Activated CD4-positive, alpha-beta T cell treated with anti-CD3 and anti-CD28 coated beads for 36 hours (primary cell): ENCODE measurements around the gene FEZF1. TPM values are rescaled to one million over a fixed set of nuclear protein-coding genes. Genes with fewer than 3 reads are reported as not detected.

ENCODE experiments used
- ATAC-seq: fragments of 200-7000 bp; cut with Tn5 transposase; one replicate; pipeline ENCODE4 v1.10.0; 2021; ENCODE audit warnings: mild to moderate bottlenecking, moderate library complexity
- CTCF ChIA-PET: fragments of 350-600 bp; sonication (Branson Sonifier 250); formaldehyde crosslinking; loops from one replicate; lab custom pipeline; 2021; ENCODE audit warnings: antibody characterized with exemption; lab: Charles Lee
- POLR2A ChIA-PET: fragments of 350-600 bp; sonication (Branson Sonifier 250); formaldehyde crosslinking; loops from one replicate; lab custom pipeline; 2021; ENCODE audit warnings: antibody characterized with exemption, inconsistent platforms; lab: Charles Lee
- DNase-seq: peaks from one replicate; pipeline ENCODE4 v3.0.0-alpha.2; 2020
- H3K27ac Mint-ChIP-seq: one replicate; pipeline ENCODE4 v1.8.0; 2021; ENCODE audit warnings: mixed read lengths
- H3K27me3 Mint-ChIP-seq: one replicate; pipeline ENCODE4 v1.8.0; 2021; ENCODE audit warnings: mixed read lengths
- H3K36me3 Mint-ChIP-seq: one replicate; pipeline ENCODE4 v1.8.0; 2021; ENCODE audit warnings: low read depth, mixed read lengths
- H3K4me1 Mint-ChIP-seq: one replicate; pipeline ENCODE4 v1.8.0; 2021; ENCODE audit warnings: mixed read lengths
- H3K4me3 Mint-ChIP-seq: one replicate; pipeline ENCODE4 v1.8.0; 2021; ENCODE audit warnings: mild to moderate bottlenecking, moderate library complexity, mixed read lengths
- H3K9me3 Mint-ChIP-seq: one replicate; pipeline ENCODE4 v1.8.0; 2021; ENCODE audit warnings: low read depth, mixed read lengths
- intact Hi-C, 2 experiments: fragments of 100-400 bp; cut with DNase I in 1 of 2; cut with micrococcal nuclease in 1 of 2; formaldehyde crosslinking; loops; one replicate each; pipeline versions ENCODE4 v1.14.2 to v1.15.1; 2022 to 2024; cut with DNase I, micrococcal nuclease
- total RNA-seq, 2 experiments: library from RNA; stranded (reverse); gene quantifications; one replicate each; pipeline ENCODE4 v1.2.3, GENCODE V29; 2021

FEZF1 gene
- not detected for total RNA-seq

GRCh38 chr7:122304319-122304975 is at the start of gene FEZF1:
TSS of gene FEZF1 (minus strand) at chr7:122304750. CDS start at chr7:122304437, 313 bp downstream.
- Mint-ChIP-seq H3K4me1 (no peaks in the 10 kb centered on the region), H3K4me3 (no peak within 1 kb of the TSS), H3K27me3 (peaks cover 78% of the 10 kb centered on the region), H3K27ac (no peak within 1 kb of the TSS), H3K9me3 (no peaks in the 10 kb centered on the region), H3K36me3 (no peaks in the 10 kb centered on the region)
- intact Hi-C loops = loop anchor here in 1 of 2 experiments (10.0 kb wide), 1 partner anchor 580 kb away; the partner anchor contains the start of gene CADPS2
- ATAC-seq (no peak), DNase-seq (no peak)
- POLR2A ChIA-PET = no interaction called here
- CTCF ChIA-PET = no interaction called here

- Mint-ChIP-seq H3K27me3 (no peaks in the 10 kb centered on the region), H3K27ac (no peak overlapping the region), H3K4me3 (no peak overlapping the region), H3K4me1 (no peaks in the 10 kb centered on the region), H3K9me3 (peaks cover 2% of the 10 kb centered on the region), H3K36me3 (no peaks in the 10 kb centered on the region)
- DNase-seq (no peak), ATAC-seq (no peak)
- ChIA-PET POLR2A (no interaction called here), CTCF (no interaction called here)
- intact Hi-C loops = no loop called here
Measured at GRCh38 chr7:122352454-122352853, 47.9 kb upstream of the FEZF1 start.

DNA sequence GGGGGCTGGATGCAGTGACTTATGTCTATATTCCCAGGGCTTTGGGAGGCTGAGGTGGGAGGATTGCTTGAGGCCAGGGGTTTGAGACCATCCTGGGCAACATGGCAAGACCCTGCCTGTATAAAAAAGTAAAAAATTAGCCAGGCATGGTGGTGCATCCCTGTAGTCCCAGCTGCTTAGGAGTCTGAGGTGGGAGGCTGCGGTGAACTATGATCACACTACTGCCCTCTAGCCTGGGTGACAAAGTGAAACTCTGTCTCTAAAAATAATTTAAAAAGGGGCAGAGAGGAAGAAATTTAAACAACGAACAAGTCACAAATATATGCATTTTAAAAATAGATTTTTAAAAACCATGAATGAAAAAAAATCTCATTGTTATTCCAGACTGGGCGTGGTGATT is 46.2 kb upstream of the FEZF1 start:
- DNase-seq = no peak
- ChIA-PET POLR2A (no interaction called here), CTCF (no interaction called here)
- no peak for ATAC-seq
- intact Hi-C loops = no loop called here
- H3K4me1 Mint-ChIP-seq = no peaks in the 10 kb centered on the region
- no peaks in the 10 kb centered on the region for H3K36me3 Mint-ChIP-seq
- no peak overlapping the region for H3K4me3 Mint-ChIP-seq
- no peaks in the 10 kb centered on the region for H3K9me3 Mint-ChIP-seq
- no peaks in the 10 kb centered on the region for H3K27me3 Mint-ChIP-seq
- no peak overlapping the region for H3K27ac Mint-ChIP-seq

GRCh38 chr7:122344303-122344620 is 39.7 kb upstream of the FEZF1 start:
- intact Hi-C loops = no loop called here
- POLR2A ChIA-PET = no interaction called here
- ATAC-seq = no peak
- no peak overlapping the region for H3K4me3 Mint-ChIP-seq
- CTCF ChIA-PET = no interaction called here
- no peak overlapping the region for H3K27ac Mint-ChIP-seq
- no peak for DNase-seq
- H3K9me3 Mint-ChIP-seq = no peaks in the 10 kb centered on the region
- H3K27me3 Mint-ChIP-seq = no peaks in the 10 kb centered on the region
- H3K4me1 Mint-ChIP-seq = no peaks in the 10 kb centered on the region
- no peaks in the 10 kb centered on the region for H3K36me3 Mint-ChIP-seq

- Mint-ChIP-seq H3K27ac (no peak overlapping the region), H3K4me1 (no peaks in the 10 kb centered on the region), H3K36me3 (no peaks in the 10 kb centered on the region), H3K27me3 (no peaks in the 10 kb centered on the region), H3K4me3 (no peak overlapping the region), H3K9me3 (no peaks in the 10 kb centered on the region)
- CTCF ChIA-PET = no interaction called here
- ATAC-seq (no peak), DNase-seq (no peak)
- POLR2A ChIA-PET = no interaction called here
- intact Hi-C loops = no loop called here
Measured at GRCh38 chr7:122343601-122344302, 39.2 kb upstream of the FEZF1 start.

- intact Hi-C loops = no loop called here
- Mint-ChIP-seq H3K27ac (no peak overlapping the region), H3K4me3 (no peak overlapping the region), H3K27me3 (no peaks in the 10 kb centered on the region), H3K9me3 (no peaks in the 10 kb centered on the region), H3K36me3 (no peaks in the 10 kb centered on the region), H3K4me1 (no peaks in the 10 kb centered on the region)
- ATAC-seq (no peak), DNase-seq (no peak)
- ChIA-PET POLR2A (no interaction called here), CTCF (interaction anchor here (1.4 kb wide), 1 partner anchor 29 kb away, joined by 3 read pairs; no protein-coding TSS in a partner anchor)
Measured at GRCh38 chr7:122340427-122340826, 35.9 kb upstream of the FEZF1 start.

- Mint-ChIP-seq H3K27ac (no peak overlapping the region), H3K4me3 (no peak overlapping the region), H3K4me1 (no peaks in the 10 kb centered on the region), H3K9me3 (no peaks in the 10 kb centered on the region), H3K27me3 (no peaks in the 10 kb centered on the region), H3K36me3 (no peaks in the 10 kb centered on the region)
- intact Hi-C loops = loop anchor here in 1 of 2 experiments (10.0 kb wide), 1 partner anchor 1615 kb away; no protein-coding TSS in a partner anchor
- ATAC-seq (no peak), DNase-seq (no peak)
- POLR2A ChIA-PET = no interaction called here
- CTCF ChIA-PET = no interaction called here
Measured at GRCh38 chr7:122339145-122339904, 34.8 kb upstream of the FEZF1 start.

DNA sequence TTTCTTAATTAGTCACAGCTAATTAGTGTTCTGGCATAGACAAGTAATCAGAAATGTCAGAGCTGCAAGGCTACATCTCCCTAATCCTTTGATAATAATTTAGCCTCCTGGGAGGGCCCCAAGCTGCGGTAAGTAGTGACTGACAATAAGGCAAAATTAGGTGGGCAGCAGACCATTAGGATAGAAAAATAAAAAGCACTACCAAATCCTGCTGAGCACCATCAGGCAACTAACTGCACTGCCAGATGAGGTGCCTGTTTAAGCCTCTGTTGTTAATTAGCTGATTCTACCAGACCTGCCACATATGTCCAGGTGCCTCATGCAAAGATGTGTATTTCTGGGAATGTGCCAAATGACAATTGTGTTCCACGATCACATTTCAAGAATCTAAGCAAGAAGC is 32.5 kb upstream of the FEZF1 start:
- no peak overlapping the region for H3K27ac Mint-ChIP-seq
- no peaks in the 10 kb centered on the region for H3K36me3 Mint-ChIP-seq
- no peaks in the 10 kb centered on the region for H3K27me3 Mint-ChIP-seq
- no peaks in the 10 kb centered on the region for H3K4me1 Mint-ChIP-seq
- intact Hi-C loops = loop anchor here in 1 of 2 experiments (10.0 kb wide), 1 partner anchor 1618 kb away; no protein-coding TSS in a partner anchor
- no peak for ATAC-seq
- H3K4me3 Mint-ChIP-seq = no peak overlapping the region
- DNase-seq = no peak
- CTCF ChIA-PET = no interaction called here
- POLR2A ChIA-PET = no interaction called here
- no peaks in the 10 kb centered on the region for H3K9me3 Mint-ChIP-seq

DNA sequence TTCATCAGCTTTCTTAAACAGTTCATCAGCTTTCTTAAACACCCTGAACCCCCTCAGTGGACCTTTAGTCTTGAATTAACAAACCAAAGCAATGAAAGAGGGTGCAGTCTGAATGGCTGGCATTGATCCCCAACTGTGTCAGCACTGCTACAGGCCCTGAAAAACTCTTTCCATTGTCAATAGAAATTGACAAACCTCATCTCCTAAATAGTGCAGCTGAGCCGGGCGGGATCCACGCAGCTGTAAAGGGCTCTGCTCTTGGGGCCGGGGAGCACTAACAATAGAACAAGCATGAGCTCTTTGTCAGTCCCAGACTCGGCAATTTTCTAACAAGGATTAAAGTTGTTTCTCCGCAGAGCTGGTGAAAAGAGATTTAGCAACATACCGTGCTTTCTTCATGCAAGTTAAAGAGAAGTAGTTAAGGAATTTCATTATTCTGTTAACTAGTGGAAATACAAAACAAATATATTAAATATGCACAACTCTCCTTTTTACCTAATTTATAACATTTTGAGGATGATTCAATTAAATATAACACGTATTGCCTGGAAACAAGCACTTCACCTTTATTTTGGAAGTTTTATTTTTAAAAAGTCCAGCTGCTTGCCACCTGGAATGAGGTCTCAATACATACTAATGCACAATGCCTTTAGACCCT is 24.7 kb upstream of the FEZF1 start:
- POLR2A ChIA-PET = interaction anchor here (0.6 kb wide), 1 partner anchor 816 kb away, joined by 4 read pairs; no protein-coding TSS in a partner anchor
- CTCF ChIA-PET = no interaction called here
- DNase-seq (no peak), ATAC-seq (no peak)
- Mint-ChIP-seq H3K36me3 (no peaks in the 10 kb centered on the region), H3K27me3 (no peaks in the 10 kb centered on the region), H3K27ac (no peak overlapping the region), H3K4me3 (no peak overlapping the region), H3K4me1 (no peaks in the 10 kb centered on the region), H3K9me3 (no peaks in the 10 kb centered on the region)
- intact Hi-C loops = no loop called here

DNA sequence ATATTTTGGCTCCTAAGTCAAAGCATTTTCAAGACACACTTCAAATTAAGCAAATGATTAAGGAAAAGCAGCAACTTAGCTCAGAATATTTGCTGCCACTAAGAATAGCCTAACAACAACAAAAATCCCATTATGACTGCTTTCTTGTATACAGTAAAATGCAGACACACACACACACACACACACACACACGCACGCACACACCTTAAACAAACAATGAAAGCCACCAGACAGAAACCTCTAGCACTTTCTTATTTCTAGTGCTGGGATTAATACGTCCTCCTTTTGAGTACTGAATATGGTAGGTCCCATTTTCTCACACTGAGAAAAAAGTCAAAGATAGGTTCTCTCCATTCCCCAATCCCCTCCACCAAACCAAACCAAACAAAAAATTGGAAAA is 23.4 kb upstream of the FEZF1 start:
- ATAC-seq (no peak), DNase-seq (no peak)
- H3K9me3 Mint-ChIP-seq = no peaks in the 10 kb centered on the region
- no peak overlapping the region for H3K27ac Mint-ChIP-seq
- intact Hi-C loops = no loop called here
- CTCF ChIA-PET = no interaction called here
- H3K36me3 Mint-ChIP-seq = no peaks in the 10 kb centered on the region
- POLR2A ChIA-PET = no interaction called here
- H3K4me1 Mint-ChIP-seq = no peaks in the 10 kb centered on the region
- no peaks in the 10 kb centered on the region for H3K27me3 Mint-ChIP-seq
- H3K4me3 Mint-ChIP-seq = no peak overlapping the region
